T-helper 1 cell treated with Interleukin-12 subunit alpha and Interleukin-12 subunit beta and Interleukin-4 antibody, amounts not matched to agents 30 ng/mL and 1 ng/mL, for 36 hours (primary cell): Measurements from ENCODE around the gene SLC6A13. TPM values are rescaled to one million over a fixed set of nuclear protein-coding genes. Genes with fewer than 3 reads are reported as not detected.

Experiments used
- intact Hi-C: fragments of 100-400 bp; cut with micrococcal nuclease; formaldehyde crosslinking; loops from one replicate; pipeline ENCODE4 v1.15.1; 2024
- total RNA-seq: library from RNA; stranded (reverse); gene quantifications from 2 replicates; pipeline ENCODE4 v1.2.3, GENCODE V29; 2022

The SLC6A13 gene
- total RNA-seq, 1 donor from 2014 or later: 0.78 TPM

GRCh38 chr12:234891-235415 lies 27.7 kb downstream of the SLC6A13 start:
- intact Hi-C loops: no loop called here

DNA sequence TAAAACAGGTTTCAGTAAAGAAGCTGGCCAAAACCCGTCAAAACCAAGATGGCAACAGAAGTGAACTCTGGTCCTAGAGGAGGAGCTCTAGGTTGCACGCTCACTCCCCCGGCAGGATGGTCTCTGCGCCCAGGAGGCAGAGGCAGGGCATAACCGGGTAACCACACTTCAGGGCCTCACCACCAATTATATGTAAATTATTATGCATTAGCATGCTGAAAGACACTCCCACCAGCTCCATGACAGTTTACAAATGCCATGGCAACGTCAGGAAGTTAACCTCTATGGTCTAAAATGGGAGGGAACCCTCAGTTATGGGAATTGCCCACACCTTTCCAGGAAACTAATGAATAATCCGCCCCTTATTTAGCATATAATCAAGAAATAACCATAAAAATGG lies 28.6 kb downstream of the SLC6A13 start:
- intact Hi-C loops: no loop called here

DNA sequence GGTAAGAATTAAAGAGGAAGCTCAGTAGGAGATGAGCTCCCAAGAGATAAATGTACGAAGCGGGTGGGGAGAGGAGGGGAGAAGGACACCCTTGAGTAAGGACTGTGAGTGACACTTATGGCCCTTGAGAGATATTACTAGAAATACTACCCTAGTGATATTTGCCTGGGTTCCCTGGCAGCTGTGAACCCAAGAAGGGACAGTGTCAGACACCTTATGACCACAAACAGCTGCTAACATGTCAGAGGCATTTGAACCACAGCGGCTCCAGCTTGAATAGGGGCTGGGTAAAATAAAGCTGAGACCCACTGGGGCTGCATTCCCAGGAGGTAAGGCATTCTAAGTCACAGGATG lies 29.0 kb downstream of the SLC6A13 start:
- intact Hi-C loops: no loop called here

DNA sequence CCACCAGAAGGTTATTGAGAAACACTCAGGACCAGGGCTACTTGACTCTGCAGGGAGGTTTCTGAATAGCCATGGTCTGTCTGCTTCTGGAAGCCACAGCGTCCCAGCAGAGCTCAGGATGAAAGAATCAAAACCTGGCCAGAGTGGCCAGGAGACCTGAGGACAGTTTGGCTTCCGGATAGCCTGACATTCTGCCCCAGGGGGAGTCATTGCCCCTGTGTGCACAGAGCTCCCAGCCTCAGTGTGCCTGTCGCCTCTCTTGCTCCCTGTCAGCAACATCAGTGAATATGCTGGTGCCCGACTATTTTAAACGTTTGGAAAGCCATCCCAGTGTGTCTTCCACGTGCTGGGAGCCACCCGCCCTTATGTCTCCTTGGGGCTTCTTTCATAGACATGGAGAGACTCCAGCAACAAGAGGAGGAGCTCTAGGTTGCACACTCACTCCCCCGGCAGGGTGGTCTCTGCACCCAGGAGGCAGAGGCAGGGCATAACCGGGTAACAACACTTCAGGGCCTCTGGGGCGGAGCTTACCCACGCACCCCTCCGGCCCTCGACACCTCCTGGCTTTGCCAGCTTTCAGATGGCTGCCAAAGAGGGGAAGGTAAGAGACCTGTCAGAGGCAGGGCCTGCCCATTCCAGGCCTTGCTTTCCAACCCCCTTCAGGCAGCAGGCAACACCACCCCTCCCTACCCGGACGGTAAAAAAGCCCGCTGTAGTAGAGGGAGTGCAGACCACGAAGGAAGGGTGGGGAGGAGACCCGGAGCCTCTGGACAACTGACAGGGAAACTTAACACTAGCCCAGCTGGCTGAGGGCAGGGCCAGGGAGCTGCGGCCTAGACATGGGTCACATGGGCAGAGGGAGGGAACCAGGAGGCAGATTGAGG lies 29.7 kb downstream of the SLC6A13 start:
- intact Hi-C loops: no loop called here

- intact Hi-C loops: no loop called here
Observed at GRCh38 chr12:230925-231671, 31.5 kb downstream of the SLC6A13 start.

DNA sequence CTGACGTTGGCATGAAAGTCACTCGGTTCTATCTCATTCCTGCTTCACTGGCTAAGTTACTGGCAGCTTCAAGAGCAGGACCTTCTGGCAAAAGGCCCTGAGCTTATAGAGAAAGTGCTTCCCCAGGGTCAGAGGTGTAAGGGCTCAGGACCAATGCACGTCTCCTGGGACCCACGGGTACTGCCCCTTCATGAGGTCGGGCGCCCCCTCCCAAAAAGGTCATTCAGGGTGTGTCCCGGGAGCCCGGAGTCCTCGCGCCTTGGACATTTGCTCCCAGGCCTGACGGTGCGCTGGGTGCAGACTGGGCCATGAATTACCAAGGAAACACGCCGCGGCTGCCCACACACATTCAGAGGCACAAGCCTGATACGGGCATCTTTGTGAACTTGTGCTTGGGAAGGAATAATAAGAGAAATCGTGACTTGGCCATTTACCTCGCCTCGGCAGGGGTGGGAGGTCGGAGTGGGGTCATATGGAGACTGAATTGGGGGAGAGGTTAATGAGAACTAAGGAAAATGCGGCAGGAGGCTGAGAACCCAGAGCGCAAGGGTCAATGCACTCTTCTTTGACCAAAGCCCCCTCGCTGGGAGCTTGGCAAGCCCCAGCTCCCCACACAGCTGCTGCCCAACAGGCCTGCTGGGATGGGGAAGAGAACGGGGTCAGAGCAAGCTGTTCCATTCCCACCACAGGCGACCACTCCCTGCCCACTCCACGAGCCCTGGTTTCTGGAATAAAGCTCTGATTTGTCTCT lies 33.0 kb downstream of the SLC6A13 start:
- intact Hi-C loops: no loop called here

- intact Hi-C loops: no loop called here
Observed at GRCh38 chr12:228846-229200, 33.8 kb downstream of the SLC6A13 start.

GRCh38 chr12:227923-228845 lies 34.5 kb downstream of the SLC6A13 start:
- intact Hi-C loops: no loop called here

- intact Hi-C loops: no loop called here
Observed at GRCh38 chr12:227286-227915, 35.2 kb downstream of the SLC6A13 start.

DNA sequence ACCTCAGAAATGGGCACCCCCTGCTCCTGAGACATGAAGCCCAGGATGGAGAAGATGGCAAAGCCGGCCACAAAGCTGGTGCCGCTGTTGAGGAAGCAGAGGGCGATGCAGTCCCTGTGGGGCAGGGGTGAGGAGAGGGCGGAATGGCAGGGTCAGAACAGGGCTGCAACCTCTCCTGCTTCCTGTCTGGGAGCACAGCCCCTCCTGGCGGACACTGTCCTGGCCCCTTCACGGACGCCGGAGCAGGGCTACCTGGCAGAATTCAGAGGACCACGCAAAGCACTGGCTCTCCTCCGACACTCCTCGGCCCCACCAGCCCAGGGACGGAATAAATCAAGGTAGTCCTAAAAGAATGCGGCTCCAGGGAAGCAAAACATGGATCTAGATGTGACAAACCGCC lies 36.2 kb downstream of the SLC6A13 start:
- intact Hi-C loops: no loop called here

DNA sequence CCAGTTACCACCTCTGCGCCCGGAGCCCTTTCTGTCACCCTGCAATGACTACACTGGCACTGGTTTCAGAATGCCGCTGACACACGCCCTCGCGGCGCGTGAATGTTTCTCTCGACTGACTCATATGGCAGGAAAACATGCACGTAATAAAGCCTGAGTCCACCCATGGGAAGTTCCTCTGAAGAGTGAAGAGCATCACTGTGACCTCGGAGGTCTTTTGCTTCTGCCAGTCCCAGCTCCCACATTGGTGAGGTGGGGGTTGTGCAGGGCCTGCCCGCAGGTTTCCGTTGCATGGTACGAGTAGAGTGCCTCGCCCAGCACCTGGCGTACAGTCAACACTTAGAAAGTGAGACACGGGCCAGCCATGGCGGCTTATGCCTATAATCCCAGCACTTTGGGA lies 37.6 kb downstream of the SLC6A13 start:
- intact Hi-C loops: no loop called here

DNA sequence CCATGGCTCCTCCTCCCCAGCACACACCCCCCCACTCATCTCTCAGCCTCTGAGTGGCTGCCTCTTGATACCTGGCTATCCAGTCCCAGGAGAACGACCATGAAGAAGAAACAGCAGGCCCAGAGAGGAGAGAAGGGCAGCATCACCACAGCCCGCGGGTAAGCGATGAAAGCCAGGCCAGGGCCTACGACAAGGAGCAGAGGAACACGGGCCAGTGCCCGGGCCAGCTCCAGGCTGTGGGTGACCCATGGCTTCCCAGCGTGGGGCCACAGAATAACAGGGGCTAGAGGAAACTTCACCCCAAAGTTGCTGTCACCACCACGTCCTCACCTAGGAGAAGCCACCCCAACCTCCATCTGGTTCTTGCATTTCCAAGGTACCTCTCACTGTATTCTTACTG lies 38.3 kb downstream of the SLC6A13 start:
- intact Hi-C loops: no loop called here

GRCh38 chr12:223841-224240 lies 38.8 kb downstream of the SLC6A13 start:
- intact Hi-C loops: no loop called here

DNA sequence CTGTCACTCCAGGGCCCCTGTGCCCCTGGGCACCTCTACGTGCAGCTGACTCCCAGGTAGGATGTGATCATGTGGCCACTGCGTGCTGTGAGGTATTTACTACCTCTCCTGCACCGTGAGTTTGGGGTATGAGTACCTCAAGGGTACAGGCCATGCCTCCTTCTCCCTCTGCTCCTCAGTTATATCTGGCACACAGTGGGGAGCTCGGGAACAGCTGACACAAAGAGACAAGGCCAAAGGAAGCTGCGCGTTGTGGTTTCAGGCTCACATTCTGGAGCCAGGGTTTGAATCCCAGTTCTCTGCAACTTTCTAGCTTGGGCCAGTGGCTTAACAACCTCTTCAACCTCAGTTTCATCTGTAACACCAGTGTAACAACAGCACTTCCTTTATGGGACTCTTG lies 40.9 kb downstream of the SLC6A13 start:
- intact Hi-C loops: no loop called here

- intact Hi-C loops: no loop called here
Observed at GRCh38 chr12:220946-221550, 41.6 kb downstream of the SLC6A13 start.

DNA sequence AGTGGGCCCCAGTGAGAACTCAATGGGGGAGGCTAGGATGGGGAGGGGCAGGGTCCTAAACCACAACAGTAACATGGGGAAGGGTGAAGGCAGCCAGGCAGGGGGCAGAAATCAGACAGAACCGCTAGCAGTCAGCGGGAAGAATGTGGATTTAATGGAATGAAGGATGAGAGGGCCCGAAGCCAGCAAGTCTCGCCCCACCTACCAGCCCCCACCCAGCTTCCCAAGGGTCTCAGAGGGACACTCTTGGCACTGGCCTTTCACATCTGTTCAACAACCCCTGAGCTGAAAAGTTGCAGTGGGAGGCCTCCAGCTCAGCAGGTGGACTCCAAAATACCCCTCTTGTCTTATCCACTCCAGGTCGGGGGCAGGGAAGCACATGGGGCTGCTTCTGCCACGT lies 42.1 kb downstream of the SLC6A13 start:
- intact Hi-C loops: no loop called here

DNA sequence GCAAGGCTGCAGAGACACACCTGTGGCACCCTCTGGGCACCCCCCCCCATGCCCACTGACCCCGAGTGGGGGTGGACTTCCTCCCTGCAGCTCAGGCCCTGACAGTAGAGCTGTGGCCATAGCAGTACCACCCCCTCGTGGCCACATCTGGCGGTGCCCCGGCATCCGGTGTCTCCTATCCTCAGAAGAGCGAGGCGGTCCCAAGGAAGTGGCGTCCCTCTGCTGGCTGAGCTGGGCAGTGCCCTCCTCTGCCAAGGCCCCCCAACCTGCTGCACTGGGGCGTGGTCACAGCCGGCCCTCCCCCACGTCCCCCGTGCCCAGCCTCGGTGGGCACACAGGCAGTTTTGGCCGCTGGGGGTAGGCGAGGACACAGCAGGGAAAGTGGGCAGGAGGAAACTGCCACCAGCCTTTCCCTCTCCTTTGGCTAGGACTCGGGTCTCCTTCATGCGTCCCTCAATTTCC lies 42.7 kb downstream of the SLC6A13 start:
- intact Hi-C loops: no loop called here

- intact Hi-C loops: no loop called here
Observed at GRCh38 chr12:218728-219590, 43.7 kb downstream of the SLC6A13 start.

DNA sequence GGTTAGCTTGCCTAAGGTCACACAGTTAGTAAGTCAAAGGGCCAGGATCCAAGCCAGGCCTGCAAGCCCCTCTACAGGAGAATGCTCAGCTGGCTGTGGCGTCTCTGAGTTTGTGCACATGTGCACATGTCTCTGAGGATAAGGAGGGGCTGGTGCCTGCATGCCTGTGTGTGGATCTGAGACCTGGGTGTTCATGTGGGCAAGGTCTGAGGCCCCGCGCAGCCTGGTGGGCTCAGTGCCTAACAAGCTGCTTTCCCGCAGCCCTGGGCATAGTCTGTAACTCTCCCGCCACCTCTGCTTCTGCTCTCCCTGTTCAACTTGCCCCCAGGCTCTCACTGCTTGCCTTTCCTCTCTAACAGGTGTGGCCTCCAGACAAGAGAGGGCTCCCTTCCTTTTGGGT lies 44.4 kb downstream of the SLC6A13 start:
- intact Hi-C loops: no loop called here
